NCI-H510A treated with DMSO at 0.1 percent for 48 hours (cell line): ENCODE data around the gene CLBA1.

Source experiments
- DNase-seq: peaks from one replicate; lab custom pipeline; 2025; lab: John Stamatoyannopoulos, UW

CLBA1 gene

GRCh38 chr14:104980611-104981531, 4.7 kb upstream of the CLBA1 start:
- DNase-seq, result no peak

GRCh38 chr14:104981699-104982541, 3.7 kb upstream of the CLBA1 start:
- DNase-seq, result no peak

- no peak for DNase-seq
Measured at GRCh38 chr14:104982548-104983230, 2.9 kb upstream of the CLBA1 start.

GRCh38 chr14:104983231-104983721, 2.3 kb upstream of the CLBA1 start:
- DNase-seq, result no peak

- no peak for DNase-seq
Measured at GRCh38 chr14:104984056-104984894, 1.3 kb upstream of the CLBA1 start.

GRCh38 chr14:104986487-104987164, 1.0 kb downstream of the CLBA1 start:
- DNase-seq, result no peak

GRCh38 chr14:104989236-104989950, 3.8 kb downstream of the CLBA1 start:
- no peak for DNase-seq

GRCh38 chr14:104989951-104990303, 4.3 kb downstream of the CLBA1 start:
- DNase-seq, result no peak

- DNase-seq, result no peak
Measured at GRCh38 chr14:104991896-104992230, 6.3 kb downstream of the CLBA1 start.

- DNase-seq, result no peak
Measured at GRCh38 chr14:104992501-104992900, 6.9 kb downstream of the CLBA1 start.

GRCh38 chr14:104993306-104993705, 7.7 kb downstream of the CLBA1 start:
- peak; percentile 15 for DNase-seq

- no peak for DNase-seq
Measured at GRCh38 chr14:104993808-104994591, 8.4 kb downstream of the CLBA1 start.

GRCh38 chr14:104994978-104995377, 9.4 kb downstream of the CLBA1 start:
- no peak for DNase-seq

GRCh38 chr14:104996032-104996431, 10.4 kb downstream of the CLBA1 start:
- no peak for DNase-seq

GRCh38 chr14:104996483-104996882, 10.9 kb downstream of the CLBA1 start:
- DNase-seq, result no peak

- peak; percentile 39 for DNase-seq
Measured at GRCh38 chr14:104998801-104999200, 13.2 kb downstream of the CLBA1 start.

- DNase-seq, result no peak
Measured at GRCh38 chr14:104999361-104999760, 13.8 kb downstream of the CLBA1 start.

- DNase-seq, result no peak
Measured at GRCh38 chr14:105005329-105005928, 19.8 kb downstream of the CLBA1 start.
